NOMO-1 treated with dmso at 0.1 percent for 144 hours (cell line): ENCODE measurements around the gene ASPRV1.
A peak's percentile ranks its signal among the peaks of the same experiment; 100 is the strongest.
"Not testable (repeated sequence)": the region's sequence is repeated elsewhere in the genome, so short reads cannot be mapped to it uniquely, and the experiment has no call there.

Experiments
- DNase-seq: peaks from one replicate; lab custom pipeline; 2025; ENCODE audit not compliant: unreplicated experiment; lab: John Stamatoyannopoulos, UW

Gene ASPRV1

GRCh38 chr2:69961496-69961895, at the start of gene ASPRV1:
ASPRV1 (minus strand) TSS chr2:69961631; CDS start chr2:69961436, 195 bp downstream.
- DNase-seq, result no peak

DNA sequence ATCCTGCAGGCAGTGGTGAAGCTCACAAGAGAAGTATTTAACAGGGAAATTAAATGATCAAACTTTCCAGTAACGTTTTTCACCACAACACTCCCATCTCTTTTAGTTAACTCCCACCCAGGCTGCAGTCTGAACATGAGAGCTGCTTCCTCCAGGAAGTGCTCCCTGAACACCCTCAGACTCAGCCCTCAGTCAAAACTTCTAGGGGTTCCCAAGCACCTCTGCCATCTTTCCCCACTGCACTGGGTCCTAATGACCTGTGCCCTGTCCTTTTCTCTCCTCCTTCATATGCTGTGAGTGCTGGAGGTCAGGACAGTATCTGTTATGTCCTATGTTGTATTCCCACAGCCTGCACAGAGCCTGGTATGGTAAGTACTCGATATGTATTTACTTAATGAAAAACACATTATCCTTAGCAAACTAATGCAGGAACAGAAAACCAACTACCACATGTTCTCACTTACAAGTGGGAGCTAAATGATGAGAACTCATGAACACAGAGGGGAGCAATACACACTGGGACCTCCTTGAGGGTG, 49.2 kb upstream of the ASPRV1 start:
- no peak for DNase-seq

DNA sequence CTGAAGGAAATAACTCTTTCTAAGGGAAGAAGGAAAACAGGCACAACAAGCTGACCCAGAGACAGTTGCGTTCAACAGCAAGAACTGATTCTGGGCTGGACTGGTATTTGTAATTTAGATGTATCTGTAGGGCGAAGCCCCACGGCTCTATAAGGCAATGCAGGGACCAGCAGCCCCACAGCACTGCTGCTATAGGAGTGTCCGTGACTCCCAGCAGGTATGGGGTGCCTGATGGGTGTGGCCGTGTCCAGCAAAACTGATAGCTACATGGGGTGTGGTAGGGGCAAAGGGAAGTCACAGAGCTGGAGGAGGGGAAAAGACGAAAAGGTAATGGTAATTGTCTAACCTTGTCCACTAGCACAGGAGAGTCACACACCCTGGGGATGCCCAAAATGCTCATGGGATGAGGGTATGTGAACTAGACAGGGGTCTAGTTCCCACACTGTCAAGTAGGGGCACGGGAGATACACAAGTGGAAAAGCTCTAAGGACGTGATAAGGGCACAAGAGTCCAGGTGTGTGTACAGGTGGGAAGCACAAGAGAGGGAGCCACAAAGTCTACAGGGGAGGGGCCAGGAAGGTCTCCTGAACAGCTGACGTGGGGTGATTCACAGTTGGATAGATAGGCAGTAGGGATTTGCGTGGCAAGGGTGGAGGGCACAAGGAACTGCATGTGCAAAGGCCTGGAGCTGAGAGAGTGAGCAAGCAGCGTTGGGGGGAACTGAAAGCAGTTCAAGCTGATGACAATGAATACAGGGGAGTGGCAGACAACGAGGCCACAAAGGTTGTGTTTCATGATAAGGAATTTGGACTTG, 48.5 kb upstream of the ASPRV1 start:
- peak; percentile 65 for DNase-seq

- DNase-seq, result no peak
Observed at GRCh38 chr2:70008290-70008689, 46.9 kb upstream of the ASPRV1 start.

GRCh38 chr2:70007151-70007550, 45.7 kb upstream of the ASPRV1 start:
- DNase-seq, result no peak

GRCh38 chr2:70006447-70006784, 45.0 kb upstream of the ASPRV1 start:
- no peak for DNase-seq

DNA sequence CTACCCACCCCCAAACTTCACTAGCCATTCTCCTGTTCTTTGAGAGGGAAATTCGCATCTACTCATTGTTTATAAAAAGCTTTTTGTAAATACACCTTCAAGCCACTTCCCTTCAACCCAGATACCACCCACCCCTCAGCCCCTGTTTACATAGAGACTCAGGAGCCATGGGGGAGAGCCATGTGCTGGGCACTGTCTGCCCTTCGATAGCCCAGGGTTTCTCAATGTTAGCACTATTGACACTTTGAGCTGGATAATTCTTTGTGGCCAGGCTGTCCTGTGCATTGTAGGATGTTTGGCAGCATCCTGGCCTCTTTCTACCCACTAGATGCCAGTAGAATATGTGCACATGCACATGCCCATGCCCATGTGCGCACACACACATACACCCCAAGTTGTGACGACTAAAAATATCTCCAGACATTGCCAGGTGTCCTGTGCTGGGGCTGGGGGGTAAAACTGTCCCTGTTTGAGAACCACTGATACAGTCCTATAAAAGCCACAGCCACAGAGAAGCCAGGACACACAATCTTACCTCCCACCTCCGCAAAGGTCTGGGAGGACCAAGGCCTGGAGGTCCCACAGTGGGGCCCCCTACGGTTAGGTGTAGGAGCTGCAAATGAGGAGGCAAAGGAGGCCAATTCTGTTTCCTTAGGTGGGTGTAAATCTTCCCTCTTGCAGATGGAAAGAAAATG, 44.5 kb upstream of the ASPRV1 start:
- DNase-seq, result no peak

- DNase-seq, result no peak
Observed at GRCh38 chr2:70005216-70005615, 43.8 kb upstream of the ASPRV1 start.

GRCh38 chr2:70003093-70003830, 41.8 kb upstream of the ASPRV1 start:
- no peak for DNase-seq

DNA sequence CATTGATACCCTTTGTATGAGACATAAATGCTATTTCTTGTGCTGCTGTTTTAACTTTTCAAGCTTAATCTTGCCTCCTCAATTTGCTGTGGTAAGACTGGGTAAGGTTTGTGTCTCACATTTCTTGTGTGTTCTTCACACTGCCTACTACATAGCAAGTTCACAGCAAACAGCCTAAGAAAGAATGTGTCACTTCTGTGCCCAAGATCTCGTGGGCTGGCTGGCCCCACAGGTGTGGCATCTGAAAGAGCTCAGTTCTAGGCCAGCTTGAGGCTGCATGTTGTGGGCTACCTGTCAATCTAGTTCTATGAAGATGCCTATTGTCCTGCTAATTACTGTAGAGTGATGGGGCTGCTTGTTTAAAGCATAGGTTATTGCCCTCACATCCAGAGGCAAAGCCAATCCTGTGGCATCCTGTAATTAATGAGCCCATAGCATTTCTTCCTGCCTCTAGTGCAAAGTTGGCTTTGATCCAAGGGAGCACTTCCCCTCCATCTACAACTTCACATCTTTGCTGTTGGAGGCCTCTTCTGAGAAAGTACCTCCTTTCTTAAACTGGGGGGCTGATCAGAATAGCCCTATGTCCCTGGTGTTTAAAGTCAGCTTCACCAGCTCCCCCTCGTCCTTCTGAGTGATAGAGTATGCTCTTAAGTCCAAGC, 40.9 kb upstream of the ASPRV1 start:
- peak; percentile 26 for DNase-seq

DNA sequence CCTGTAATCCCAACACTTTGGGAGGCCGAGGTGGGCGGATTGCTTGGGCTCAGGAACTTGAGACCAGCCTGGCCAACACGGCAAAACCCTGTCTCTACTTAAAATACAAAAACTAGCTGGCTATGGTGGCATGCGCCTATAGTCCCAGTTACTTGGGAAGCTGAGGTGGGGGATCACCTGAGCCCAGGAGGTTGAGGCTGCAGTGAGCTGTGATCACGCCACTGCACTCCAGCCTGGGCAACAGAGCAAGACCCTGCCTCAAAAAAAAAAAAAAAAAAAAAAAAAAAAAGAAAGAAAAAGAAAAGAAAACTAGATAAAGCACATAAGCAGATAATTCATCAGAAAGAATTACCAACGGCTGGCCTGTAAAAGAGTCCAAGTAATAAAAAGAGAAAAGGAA, 39.1 kb upstream of the ASPRV1 start:
- DNase-seq, result not testable (repeated sequence)

- no peak for DNase-seq
Observed at GRCh38 chr2:69998761-69999160, 37.3 kb upstream of the ASPRV1 start.

- DNase-seq, result no peak
Observed at GRCh38 chr2:69997015-69997830, 35.8 kb upstream of the ASPRV1 start.

DNA sequence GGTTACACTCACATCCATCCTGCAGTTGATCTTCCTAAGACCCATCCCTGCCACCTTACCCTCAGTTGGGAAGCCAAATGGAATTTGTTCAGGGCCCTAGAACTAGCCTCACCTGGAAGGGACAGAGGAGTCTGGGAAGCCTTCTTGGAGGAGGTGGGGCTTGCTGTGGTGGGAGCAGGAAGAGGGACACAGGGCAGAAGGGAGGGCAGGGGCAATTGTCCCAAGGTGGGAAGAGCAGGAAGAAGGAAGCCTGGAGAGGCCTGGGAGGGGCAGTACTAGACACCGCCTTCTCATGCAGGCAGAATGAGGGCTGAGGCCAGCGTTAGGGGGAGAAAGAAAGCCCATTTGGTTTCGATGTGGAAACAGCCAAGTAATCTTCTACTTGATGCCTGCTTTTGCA, 34.1 kb upstream of the ASPRV1 start:
- no peak for DNase-seq

- no peak for DNase-seq
Observed at GRCh38 chr2:69994166-69994565, 32.7 kb upstream of the ASPRV1 start.

DNA sequence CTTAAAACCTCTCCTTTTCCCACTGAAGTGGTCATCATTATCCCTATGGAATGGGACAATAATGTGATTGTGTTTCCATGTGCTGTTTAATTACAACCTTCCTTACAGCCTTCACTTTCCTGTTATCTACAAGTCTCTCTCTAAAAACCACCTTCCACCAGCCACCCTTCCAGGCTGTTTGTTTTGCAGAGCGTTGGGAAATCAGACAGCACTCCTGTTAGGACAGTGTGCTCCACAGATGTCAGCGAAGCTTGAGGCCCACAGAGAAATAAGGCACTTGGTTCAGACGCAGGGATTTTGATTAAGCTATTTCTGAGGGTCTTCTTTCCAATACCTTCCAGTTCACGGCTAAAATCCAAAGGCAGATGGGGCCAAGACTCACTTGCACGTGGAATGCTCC, 32.3 kb upstream of the ASPRV1 start:
- DNase-seq, result no peak

GRCh38 chr2:69993048-69993565, 31.7 kb upstream of the ASPRV1 start:
- DNase-seq, result no peak

- DNase-seq, result no peak
Observed at GRCh38 chr2:69992310-69993047, 31.0 kb upstream of the ASPRV1 start.

- no peak for DNase-seq
Observed at GRCh38 chr2:69989441-69990105, 28.1 kb upstream of the ASPRV1 start.
